Posterior vena cava (tissue), 2 donors: ENCODE results near the gene NDUFA9. TPM values are rescaled to one million over a fixed set of nuclear protein-coding genes. Genes with fewer than 3 reads are reported as not detected.

Experiments
- DNase-seq: peaks from one replicate; pipeline ENCODE4 v3.0.0-alpha.2; 2020; ENCODE audit warnings: low spot score
- intact Hi-C, 2 donors: fragments of 100-400 bp; cut with DNase I; formaldehyde crosslinking; loops; one replicate each; pipeline versions ENCODE4 v1.14.1 to v1.14.2; 2022 to 2023
- long read RNA-seq, 2 donors: library from polyadenylated mRNA; unstranded; transcript quantifications; one replicate each; pipeline ENCODE4 v2.0.0, GENCODE V29; 2020 to 2021
- total RNA-seq, 2 donors: library from RNA; stranded (reverse); fragmentation: NEBNext Ultra II Directional; extraction: Animal tissue kit (Norgen Biotek cat#: 25700); gene quantifications; one replicate each; pipeline ENCODE4 v1.2.1, GENCODE V29; 2021
- donor health status: DM: yes; HTN: yes; CAD: no.
- donor health status: DM: yes; HTN: yes; CAD: no.

NDUFA9 gene
- total RNA-seq = 10 to 100 TPM; 57.0 to 67.1 TPM
- long read RNA-seq, donor 1, full-length matches to known transcripts = 28 of 29 reads
- long read RNA-seq, donor 1, partial matches to known transcripts = 1 of 29 reads
- long read RNA-seq, donor 1, other reads (novel, unspliced or antisense) = 0 of 29 reads
- long read RNA-seq, donor 2, full-length matches to known transcripts = 196 of 209 reads
- long read RNA-seq, donor 2, partial matches to known transcripts = 5 of 209 reads
- long read RNA-seq, donor 2, other reads (novel, unspliced or antisense) = 8 of 209 reads

DNA sequence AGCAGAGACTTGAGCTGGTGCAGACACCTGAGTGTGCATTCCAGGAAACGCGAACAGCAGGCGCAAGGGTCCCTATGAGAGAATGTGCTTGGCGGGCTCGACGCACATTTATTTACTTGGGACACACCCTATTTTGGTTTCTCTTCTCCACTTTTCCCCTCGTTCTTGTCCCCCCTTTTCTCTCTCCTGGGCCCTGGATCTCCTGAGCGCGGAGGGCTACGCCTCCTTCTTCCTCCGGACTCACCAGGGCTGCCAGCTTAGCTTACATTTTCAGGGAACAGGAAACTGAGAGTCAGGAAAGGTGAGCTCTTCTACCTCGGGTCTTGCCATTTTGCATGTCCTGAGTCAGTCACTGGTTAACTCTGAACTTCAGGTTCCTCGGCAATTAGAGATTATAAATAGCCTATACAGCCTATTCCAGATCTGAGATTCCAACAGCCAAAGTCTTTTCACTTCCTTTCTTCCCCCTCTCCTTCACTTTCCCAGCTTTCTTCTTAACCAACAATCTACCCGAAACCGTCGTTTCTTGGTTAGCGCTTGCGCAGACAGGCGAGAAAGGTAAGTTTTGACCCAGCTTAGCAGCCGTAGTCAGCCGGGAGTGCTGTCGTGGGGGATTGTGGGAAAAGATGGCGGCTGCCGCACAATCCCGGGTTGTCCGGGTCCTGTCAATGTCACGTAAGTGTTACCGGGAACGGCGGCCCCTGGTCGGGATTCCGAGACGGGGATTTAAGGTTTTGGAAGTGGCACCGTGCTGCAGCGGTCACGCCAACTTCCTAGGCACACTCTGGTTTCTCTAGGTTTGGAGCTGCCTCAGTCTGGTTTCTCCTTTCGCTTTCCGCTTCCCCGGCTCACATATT, at the start of gene NDUFA9, which contains the start of gene AKAP3:
NDUFA9 (plus strand) TSS at position 614 of the 857 bp plus-strand sequence; CDS start at position 627, 13 bp downstream.
AKAP3 (minus strand) TSS at position 551 of the 857 bp plus-strand sequence. CDS start 10,855 bp downstream, outside the sequence.
- DNase-seq = peak; percentile 92
- intact Hi-C loops = no loop called here

GRCh38 chr12:4603421-4603820, 45.5 kb upstream of the NDUFA9 start:
- intact Hi-C loops = no loop called here
- no peak for DNase-seq

DNA sequence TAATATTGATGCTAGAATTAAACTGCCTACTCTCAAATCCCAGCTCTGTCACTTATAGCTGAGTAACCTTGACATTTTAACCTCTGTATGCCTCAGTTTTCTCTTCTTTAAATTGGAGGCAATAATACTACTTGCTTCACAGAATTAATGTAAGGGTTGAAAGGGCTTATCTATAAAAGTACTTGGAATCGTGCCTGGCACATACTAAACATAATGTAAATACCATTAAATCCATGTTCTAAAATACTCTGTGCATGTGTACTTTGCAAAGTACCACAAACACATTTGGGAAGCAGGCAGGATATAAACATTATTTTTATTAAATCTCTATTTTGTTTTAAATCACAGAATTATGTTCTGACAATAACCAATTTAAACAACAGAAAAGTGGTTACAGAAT, 45.0 kb upstream of the NDUFA9 start:
- intact Hi-C loops = no loop called here
- DNase-seq = no peak

GRCh38 chr12:4604684-4605193, 44.2 kb upstream of the NDUFA9 start:
- intact Hi-C loops = no loop called here
- DNase-seq = peak; percentile 92

DNA sequence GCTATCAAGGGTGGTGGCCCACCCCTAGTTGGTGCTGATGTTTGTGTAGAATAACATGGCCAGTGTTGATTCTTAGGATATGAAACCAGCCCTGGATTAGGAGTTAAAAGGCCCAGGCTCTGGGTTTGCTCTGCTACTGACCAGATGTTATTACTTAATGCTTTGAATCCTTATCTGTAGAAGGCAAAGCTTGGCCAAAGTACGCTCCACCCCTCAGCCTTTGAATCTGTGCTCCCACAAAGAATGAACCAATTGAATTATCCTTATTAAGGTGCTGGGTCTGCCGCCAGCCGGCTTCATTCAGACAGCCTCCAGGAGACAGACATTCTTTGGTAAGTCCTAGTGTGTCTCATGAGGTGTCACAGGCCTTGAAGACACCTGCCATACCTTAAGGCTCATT, 41.9 kb upstream of the NDUFA9 start:
- intact Hi-C loops = no loop called here
- no peak for DNase-seq

DNA sequence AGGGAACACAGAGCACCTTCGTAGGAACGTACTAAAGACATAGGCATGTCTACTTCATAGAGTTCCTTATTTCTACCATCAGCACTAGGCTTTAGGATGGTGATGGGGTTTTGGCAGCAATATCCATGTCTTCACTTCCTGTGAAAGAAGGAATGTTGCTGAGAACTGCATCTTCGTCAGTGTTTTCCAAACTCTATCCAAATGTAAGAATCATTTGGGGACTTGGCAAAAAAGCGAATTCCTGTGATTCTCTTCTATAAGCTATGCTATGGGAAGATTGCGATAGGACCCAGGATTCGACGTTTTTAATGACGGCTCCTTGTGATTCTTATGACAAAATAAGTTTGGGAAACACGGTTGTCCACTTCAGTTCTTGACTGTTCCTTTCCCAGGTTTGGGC, 39.8 kb upstream of the NDUFA9 start:
- intact Hi-C loops = no loop called here
- DNase-seq = no peak

- no peak for DNase-seq
- intact Hi-C loops = no loop called here
Observed at GRCh38 chr12:4610481-4610880, 38.4 kb upstream of the NDUFA9 start.

- DNase-seq = no peak
Observed at GRCh38 chr12:4615667-4616066, 33.2 kb upstream of the NDUFA9 start.

DNA sequence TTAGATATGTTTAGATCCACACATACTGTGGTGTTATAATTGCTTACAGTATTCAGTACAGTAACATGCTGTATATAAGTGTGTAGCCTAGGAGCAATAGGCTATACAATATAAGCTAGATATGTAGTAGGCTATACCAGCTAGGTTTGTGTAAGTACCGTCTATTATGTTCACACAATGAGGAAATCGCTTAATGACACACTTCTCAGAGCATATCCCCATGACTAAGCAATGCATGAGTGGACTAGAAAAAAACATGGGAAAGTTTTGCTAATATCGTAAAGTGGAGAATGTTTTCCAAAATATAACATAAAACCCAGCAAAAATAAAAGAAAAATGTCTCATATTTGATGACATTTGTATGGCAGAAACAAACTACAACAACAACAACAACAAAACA, 27.4 kb upstream of the NDUFA9 start:
- intact Hi-C loops = no loop called here
- no peak for DNase-seq

More at GRCh38 chr12:4615667-4616066, 33.2 kb upstream of the NDUFA9 start:
- intact Hi-C loops = no loop called here

DNA sequence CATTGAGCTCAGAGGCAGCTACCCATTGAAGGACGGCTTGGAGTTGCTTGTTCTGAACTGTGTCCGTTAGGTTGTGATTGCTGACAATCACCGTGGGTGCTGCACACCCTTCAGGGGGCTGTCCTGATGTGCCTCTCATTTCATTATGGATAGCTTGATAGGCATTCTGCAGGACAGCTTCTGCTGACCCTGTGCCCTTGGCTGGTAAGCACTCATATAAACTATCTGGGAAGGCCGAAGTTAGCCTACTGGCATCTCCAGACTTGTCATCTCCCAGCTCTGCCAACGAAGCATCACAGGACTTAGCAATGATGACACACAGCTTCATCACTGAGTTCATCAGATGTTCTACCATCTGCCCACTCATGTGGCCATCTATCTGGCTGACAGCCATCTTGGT, 22.4 kb upstream of the NDUFA9 start:
- intact Hi-C loops = no loop called here
- DNase-seq = no peak

- intact Hi-C loops = no loop called here
- DNase-seq = no peak
Observed at GRCh38 chr12:4628406-4628805, 20.5 kb upstream of the NDUFA9 start.

GRCh38 chr12:4630262-4630661, 18.7 kb upstream of the NDUFA9 start:
- intact Hi-C loops = no loop called here
- DNase-seq = no peak

- intact Hi-C loops = no loop called here
- DNase-seq = no peak
Observed at GRCh38 chr12:4643747-4644146, 5.2 kb upstream of the NDUFA9 start.

GRCh38 chr12:4645023-4645422, 3.9 kb upstream of the NDUFA9 start:
- no peak for DNase-seq
- intact Hi-C loops = no loop called here

- intact Hi-C loops = no loop called here
- no peak for DNase-seq
Observed at GRCh38 chr12:4648104-4648500, 812 bp upstream of the NDUFA9 start.

DNA sequence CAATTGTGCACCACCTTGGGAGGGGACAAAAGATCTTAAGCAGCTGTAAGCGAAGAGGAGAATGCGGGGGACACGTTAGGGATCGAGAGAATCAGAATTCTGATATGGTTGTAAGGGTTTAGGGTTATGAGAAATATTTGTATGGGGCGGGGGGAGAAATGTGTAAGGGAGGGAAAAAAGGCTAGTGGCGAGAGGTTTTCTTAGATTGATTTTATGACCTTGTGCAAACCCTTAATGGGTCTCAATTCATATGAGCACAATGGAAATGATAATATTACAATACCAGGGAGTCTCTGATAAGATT, 396 bp downstream of the NDUFA9 start:
- intact Hi-C loops = no loop called here
- no peak for DNase-seq

- intact Hi-C loops = no loop called here
- DNase-seq = no peak
Observed at GRCh38 chr12:4653257-4653656, 4.3 kb downstream of the NDUFA9 start.

GRCh38 chr12:4653691-4654090, 4.8 kb downstream of the NDUFA9 start:
- intact Hi-C loops = no loop called here
- DNase-seq = no peak

GRCh38 chr12:4663971-4664505, 15.1 kb downstream of the NDUFA9 start:
- intact Hi-C loops = no loop called here
- DNase-seq = no peak

DNA sequence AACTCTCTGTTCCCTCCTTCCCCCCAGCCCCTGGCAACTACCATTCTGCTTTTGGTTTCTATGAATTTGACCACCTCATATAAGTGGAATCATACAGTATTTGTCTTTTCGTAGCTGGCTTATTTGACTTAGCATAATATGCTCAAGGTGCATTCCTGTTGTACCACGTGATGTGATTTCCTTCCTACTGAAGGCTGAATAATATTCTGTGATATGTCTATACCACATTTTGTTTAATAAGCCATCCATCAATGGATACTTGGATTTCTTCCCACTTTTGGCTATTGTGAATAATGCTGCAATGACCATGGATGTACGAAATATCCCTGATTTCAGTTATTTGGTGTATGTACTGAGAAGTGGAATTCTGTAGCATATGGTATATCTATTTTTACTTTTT, 16.3 kb downstream of the NDUFA9 start:
- intact Hi-C loops = no loop called here

More for the DNA sequence above, 16.3 kb downstream of the NDUFA9 start:
- no peak for DNase-seq
